Panc1 (cell line): Measurements from ENCODE around the gene ANKLE2.

Experiments
- POLR2AphosphoS5 ChIP-seq: IDR thresholded peaks from 2 replicates; pipeline ENCODE4 v1.6.1; 2012; ENCODE audit warnings: mild to moderate bottlenecking, low read depth, low read length, moderate library complexity
- REST ChIP-seq, 2 experiments: IDR thresholded peaks; 2 replicates each; pipeline ENCODE4 v1.6.1; 2011 to 2012; ENCODE audit warnings: low read depth in 2 of 2, control low read depth in 1 of 2, low read length in 1 of 2, mild to moderate bottlenecking in 1 of 2, moderate library complexity in 1 of 2; ENCODE audit not compliant: insufficient read depth in 1 of 2
- TF ChIP-seq, protein P1 (sequence below): fragments of 450-650 bp; IDR thresholded peaks from 2 replicates; pipeline ENCODE4 v1.5.1; 2017; ENCODE audit warnings: mild to moderate bottlenecking

- TF ChIP-seq, protein P1, sequence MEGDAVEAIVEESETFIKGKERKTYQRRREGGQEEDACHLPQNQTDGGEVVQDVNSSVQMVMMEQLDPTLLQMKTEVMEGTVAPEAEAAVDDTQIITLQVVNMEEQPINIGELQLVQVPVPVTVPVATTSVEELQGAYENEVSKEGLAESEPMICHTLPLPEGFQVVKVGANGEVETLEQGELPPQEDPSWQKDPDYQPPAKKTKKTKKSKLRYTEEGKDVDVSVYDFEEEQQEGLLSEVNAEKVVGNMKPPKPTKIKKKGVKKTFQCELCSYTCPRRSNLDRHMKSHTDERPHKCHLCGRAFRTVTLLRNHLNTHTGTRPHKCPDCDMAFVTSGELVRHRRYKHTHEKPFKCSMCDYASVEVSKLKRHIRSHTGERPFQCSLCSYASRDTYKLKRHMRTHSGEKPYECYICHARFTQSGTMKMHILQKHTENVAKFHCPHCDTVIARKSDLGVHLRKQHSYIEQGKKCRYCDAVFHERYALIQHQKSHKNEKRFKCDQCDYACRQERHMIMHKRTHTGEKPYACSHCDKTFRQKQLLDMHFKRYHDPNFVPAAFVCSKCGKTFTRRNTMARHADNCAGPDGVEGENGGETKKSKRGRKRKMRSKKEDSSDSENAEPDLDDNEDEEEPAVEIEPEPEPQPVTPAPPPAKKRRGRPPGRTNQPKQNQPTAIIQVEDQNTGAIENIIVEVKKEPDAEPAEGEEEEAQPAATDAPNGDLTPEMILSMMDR = no peak
- TF ChIP-seq POLR2AphosphoS5 (no peak), REST (IDR thresholded peaks at IDR 0.05; ENCODE audit: insufficient read depth in 1 of 2, low read depth in 2 of 2, low read length in 1 of 2) (no peak)
Measured at GRCh38 chr12:132728502-132728901, 33.1 kb downstream of the ANKLE2 start.
